NCI-H446 (cell line): ENCODE data around the gene CA11.
"Not testable (repeated sequence)": the region's sequence is repeated elsewhere in the genome, so short reads cannot be mapped to it uniquely, and the experiment has no call there.

Source experiments
- DNase-seq, 2 experiments: peaks; one replicate each; lab custom pipeline; 2025; lab: John Stamatoyannopoulos, UW

Gene CA11

DNA sequence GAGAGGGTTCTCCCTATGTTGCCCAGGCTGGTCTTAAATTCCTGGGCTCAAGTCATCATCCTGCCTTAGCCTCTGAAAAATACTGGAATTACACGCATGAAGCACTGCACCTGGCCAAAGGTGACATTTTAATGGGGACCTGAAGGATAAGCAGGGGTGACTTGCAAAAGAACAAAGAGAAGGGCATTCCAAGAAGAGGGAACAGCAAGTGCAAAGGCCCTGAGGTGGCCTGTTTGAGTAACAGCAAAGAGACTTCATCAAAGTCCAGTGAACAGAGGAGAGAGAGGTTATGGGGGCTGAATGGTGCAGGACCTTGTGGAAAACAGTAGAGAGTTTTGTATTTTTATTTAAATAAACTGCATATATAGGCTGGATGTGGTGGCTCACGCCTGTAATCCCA, 4.1 kb downstream of the CA11 start:
- no peak for DNase-seq

DNA sequence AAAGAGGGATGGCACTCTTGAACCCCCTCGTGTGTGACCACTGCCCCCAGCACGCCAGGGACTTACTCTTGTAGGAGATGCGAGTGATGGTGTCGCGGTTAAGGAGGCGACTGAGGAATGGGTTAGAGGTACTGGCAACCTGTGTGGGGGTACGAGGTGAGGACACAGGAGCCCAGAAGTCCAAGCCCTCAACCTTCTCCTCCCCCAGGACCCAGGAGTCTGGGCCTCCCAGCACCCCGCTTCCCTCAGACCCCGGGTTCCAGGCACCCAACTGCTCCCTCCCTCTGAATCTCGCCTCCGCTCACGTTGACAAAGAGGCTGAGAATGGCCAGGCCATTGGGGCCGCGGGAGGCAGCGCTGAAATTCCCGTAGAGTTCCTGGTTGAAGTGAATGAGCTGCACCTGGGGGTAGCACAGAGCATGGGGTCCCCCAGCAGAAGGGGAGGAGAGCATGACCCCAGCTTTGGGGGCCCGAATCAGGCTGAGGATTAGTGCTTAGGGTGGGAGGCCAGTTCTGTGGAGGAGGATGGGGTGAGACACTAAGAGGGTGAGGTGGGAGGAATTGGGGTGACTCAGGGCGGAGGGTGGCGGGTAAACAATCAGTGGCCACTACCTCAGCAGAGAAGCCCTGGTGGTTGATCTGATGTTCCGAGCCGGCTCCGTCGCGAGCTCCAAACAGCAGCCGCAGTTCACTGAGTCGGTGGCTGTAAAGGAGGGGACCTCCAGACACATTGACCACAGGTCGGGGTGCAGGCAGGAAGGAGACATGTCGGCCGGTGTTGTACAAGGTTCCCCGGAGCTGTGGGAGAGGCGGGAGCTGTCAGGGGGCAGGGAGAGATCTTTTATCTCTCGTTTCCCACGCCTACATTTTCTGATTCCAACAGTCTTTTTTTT, 6.3 kb downstream of the CA11 start:
- DNase-seq, result no peak

DNA sequence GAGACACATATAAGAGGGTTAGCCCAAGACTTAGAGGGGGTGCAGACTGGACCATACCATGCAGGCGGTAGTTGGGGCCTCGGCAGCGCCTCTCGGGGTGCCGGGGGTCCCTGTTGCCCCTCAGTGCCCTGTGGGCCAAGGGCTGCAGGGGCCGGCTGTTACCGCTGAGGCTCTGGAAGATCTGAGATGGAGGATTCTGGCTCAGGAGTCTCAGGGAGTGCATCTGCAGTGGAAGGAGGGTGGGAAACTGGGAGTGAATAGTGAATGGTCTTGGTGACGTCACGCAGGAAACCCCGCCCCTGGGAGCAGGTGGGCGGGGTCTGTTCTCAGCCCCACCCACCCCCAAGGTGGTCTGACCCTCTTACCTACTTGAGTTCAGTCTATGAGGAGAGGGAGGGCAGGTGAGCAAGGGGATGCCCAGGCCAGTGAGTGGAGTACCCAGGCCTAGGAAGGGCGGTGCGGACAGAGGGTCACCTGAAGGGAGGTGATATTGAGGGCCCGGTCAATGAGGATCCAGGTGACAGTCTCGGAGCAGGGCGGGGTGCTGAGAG, 7.1 kb downstream of the CA11 start:
- no peak for DNase-seq

DNA sequence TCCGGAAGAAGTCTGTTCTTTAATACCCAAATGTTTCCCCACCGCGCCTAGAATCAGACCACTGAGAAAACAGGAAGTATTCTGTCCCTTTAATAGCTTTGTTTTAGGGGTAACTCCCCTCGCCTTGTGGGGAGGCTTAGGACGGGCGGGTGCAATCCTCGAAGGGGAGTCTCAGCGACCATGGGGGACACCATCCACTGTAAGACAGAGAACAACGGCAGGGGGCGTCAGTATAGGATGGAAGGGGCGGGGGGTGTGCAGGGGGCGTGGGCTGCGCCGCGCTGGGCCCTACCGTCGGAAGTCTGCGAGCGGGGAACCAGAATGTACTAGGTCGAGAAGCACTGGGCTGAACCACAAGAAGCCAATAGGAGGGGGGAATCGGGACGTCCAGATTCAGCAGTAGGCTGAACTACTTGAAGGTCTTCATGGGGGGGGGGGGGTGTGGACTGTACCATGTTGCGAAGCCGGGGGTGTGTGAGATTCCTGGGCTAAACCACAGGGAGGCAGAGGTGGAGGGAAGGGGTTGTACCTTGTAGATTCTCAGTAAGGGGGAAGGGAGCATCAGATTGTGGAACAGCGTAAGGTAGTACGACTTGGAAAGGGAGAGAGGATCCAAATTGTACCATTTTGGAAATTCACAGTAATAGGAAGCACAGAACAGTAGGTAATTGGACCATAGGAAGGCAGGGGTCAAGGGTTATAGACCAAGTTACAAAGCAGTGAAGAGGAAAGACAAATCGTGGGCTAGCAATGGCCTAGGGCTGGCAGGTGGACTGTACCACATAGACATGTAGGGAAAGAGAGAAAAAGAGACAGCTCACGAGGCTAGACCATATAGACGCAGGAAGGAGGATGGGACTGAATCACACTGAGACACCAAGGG, 7.8 kb downstream of the CA11 start:
- DNase-seq, result peak; percentile 84 to 93

DNA sequence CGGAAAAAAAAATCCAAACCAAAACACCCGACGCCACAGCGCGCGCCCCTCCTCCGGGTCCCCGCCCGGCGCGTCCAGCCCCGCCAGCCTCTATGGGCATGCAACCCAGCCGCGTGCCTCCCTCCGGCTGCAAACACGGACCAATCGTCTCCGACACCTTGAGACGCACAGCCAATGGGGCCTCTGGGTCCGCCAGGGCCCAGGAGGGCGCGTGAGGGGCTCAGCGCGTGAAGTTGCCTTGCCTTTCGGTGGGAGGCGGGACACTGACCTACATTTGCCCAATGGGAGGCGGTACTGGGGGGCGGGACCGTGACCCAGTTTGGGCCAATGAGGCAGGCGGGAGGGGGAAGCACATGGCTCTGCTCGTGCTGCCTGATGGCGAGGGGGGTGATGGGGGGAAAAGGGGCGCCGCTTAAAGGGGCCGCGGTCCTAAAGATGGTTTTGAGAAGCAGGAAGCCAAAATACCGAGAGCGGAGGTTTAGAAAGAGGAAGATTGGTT, 8.5 kb downstream of the CA11 start:
- DNase-seq, result peak; percentile 99 to 100

DNA sequence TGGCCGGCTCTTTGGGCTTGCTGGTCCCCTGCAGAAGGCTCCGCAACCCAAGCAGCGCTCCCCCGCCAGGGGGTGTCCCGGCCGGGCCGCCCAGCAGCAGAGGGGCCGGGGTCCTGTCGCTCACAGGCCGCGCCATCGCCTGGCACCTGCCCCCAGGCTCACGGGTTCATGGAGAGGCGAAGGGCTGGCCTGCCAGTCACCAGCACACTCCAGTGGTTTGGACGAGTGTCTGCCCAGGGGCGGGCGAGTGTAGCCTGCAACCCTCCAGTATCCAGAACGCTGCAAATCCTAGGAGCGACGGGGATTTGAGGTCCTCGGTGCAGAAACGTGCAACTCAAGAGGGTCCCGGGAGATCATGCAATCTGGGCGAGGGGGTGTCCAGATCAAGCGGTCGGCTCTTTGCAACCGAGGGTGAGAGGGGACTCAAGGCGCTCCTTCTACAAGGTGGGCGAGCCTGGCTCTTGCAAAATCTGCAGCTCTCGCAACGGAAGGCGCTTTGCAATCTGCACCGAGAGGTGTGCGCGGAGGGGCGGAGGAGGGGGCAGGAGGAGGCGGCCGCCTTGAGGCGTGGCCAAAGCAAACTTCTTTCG, 9.0 kb downstream of the CA11 start, which contains the start of gene DBP:
Gene DBP, minus strand, starts transcription at position 521 of the 590 bp plus-strand sequence. Its CDS starts 385 bp downstream, at position 136.
- no peak for DNase-seq

DNA sequence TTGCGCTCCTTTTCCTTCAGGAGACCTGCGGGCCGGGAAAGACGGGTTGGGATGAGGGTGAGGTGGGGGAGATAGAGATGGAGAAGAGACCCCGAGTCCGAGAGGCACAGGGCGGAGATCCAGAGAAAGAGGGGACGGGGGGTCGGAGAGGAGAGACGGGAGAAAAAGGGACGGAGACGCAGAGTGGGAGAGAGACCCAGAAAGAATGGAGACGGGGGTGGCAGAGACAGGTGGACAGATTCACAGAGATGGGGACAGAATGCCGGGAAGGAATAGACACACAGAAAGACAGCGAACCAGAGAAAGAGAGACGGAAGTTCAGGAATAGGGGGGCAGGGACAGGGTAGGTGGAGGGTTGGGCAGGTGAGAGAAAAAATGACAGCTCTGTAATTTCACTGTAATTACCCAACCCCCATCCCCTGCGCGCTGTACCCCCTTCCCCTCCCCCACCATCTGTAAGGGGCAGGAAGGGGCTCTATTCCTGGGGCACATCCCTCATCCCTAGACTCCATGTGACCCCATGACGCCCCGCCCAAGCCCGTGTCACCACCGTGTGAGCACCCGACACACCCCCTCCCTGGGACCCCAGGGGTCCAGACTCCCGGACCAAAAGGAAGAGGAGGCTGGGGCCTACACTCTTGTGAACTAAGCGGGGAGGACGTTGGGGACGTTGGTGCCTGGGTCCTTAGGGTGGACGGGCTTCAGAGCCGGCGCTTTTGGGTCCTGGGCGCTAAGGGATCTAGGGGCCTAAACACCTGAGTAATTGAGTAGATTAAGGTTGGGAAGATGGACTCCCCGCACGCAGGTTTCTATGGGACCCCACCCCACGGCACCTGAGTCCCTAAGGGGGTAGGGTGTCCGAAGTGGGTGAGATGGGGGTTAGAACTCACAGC, 9.8 kb downstream of the CA11 start:
- peak in 1 of 2 experiments; percentile 38 for DNase-seq

DNA sequence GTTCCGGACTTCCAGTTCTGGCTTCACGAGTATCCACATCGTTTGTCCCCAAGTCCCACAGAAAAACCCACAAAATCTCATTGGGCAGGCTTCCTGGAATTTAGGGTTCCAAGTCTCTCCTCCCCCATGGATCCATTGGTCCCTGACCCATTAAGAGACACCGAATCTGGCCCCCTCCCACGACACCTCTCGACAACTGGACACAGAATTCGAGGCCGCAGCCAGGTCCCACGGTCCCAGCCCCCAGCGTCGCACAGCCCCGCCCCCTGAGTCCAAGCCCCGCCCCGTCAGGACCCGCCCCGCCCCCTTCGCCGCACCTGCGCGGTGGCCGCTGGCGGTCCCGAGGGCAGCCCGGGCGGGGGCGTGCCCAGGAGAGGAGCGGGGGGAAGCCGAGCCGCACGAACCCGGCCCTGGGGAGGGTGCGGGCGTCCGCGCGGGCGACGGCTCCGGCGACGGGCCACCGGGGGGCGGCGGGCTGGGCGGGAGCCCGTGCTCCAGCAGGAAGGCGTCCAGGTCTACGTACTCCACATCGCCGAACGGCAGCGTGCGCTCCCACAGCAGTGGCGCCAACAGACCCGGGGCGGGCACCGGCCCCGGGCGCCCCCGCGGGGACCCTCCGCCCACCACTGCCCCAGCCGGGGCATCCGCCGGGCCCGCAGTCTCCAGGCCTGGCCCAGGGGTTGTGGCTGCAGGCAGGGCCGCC, 10.6 kb downstream of the CA11 start:
- DNase-seq, result peak in 1 of 2 experiments; percentile 81

DNA sequence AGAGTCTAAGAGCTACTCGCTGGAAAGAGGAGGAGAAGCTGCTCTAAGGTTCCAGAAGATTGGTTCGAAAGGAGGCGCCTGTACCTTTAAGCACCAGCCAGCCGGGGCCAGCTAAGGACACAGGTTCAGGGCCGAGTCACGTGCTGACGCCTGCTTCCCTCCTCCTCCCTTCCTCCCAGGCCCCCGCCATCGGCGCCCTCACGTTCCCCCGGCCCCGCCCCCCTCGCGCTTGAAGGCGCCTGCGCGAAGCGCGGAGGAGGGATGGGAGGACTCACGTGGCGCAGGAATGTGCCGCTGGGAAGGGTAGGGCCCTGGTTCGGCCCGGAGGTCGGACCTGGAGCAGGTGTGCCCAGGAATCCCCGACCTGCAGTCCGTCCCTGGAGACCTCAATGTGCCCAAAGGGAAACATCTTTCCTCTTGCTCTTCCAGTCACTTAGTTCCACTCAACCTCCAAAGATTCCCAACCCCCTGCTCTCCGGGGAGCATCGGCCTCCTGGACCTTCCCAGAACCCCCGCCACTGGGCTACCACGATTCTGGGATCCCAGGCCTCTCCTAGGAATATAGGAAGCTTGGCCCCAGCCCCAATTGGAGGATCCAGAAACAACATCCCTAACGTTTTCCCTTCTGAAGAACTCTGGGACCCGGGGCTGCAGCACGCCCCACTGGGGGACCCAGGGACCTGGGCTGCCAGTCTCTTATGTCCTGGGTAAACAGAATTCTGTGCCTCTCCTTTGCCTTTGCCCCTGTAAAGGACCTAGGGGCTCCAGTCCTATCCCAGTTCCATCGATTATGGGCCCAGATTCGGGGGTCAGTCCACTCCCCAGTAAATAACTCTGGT, 11.3 kb downstream of the CA11 start:
- DNase-seq, result peak; percentile 88 to 98

DNA sequence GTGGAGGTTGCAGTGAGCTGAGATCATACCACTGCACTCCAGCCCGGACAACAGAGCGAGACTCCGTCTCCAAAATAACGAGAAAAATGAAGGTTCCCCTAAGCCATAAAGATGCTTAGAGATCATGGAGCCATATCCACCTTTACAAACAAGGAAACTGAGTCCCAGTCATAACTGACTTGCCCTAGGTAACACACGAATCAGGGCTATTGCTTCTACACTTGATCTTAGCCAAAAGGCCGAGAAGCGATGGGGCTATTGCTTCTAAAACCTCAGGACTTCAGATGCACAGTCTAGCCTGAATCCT, 12.0 kb downstream of the CA11 start:
- no peak for DNase-seq

DNA sequence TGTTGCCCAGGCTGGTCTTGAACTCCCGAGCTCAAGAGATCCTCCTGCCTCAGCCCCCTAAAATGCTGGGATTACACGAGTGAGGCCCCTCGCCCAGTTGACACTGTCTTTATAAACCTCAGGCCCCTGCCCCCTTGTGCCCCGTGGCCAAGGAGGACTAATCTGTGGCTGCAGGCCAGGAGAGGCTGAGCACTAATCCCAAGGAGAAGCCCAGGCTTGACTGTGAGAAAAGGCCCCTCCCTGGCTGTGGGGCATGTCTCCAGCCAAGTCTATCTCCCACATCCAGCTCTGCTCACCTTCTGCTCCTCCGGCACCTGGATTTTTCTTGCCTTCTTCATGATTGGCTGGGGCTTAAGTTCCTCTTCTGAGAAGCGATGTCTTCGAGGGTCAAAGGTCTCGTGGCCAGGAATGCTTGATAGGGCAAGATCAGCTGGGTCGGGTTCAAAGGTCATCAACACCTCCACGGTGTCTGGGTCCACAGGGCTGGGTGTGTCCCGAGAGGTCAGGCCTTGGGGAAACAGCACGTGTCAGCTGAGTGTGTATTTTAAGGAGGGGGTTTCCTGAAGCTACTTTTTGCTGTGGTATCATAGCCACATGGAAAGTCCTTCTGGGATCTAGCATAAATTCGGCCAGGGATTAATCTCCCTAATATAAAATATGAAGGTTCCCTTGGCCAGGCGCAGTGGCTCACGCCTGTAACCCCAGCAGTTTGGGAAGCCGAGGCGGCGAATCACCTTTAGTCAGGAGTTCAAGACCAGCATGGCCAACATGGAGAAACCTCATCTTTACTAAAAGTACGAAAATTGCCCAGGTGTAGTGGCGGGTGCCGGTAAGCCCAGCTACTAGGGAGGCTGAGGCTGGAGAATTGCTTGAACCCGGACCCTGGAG, 12.6 kb downstream of the CA11 start:
- peak in 1 of 2 experiments; percentile 32 for DNase-seq

DNA sequence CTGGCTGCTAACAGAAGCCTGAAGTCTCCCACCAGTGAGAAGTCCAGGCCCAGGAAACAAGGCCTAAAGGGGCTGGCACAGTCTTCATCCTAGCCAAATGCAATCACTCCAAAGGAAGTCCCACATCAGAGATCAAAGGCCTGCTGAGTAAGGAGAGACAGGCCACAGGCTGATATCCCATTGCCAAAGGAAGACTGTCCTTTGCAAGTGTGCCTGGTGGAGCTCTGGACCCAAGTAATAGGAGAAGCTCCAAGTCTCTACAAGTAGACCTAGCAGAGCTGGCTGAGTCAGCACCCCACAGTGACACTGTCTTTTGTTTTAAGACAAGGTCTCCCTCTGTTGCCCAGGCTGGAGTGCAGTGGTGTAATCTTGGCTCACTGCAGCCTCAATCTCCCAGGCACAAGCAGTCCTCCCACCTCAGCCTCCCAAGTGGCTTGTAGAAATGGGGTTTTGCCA, 13.3 kb downstream of the CA11 start:
- no peak for DNase-seq

DNA sequence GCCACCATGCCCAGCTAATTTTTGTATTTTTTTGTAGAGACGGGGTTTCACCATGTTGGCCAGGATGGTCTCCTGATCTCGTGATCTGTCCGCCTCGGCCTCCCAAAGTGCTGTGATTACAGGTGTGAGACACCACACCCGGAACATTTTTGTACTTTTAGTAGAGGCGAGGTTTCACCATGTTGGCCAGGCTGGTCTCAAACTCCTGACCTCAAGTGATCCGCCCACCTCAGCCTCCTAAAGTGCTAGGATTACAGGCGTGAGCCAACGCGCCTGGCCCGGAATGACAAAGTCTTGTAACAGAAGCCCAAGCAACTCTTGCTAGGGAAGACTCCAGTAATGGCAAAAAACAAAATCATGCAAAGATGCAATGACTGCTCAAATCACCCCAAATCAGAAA, 13.7 kb downstream of the CA11 start:
- DNase-seq, result not testable (repeated sequence)

DNA sequence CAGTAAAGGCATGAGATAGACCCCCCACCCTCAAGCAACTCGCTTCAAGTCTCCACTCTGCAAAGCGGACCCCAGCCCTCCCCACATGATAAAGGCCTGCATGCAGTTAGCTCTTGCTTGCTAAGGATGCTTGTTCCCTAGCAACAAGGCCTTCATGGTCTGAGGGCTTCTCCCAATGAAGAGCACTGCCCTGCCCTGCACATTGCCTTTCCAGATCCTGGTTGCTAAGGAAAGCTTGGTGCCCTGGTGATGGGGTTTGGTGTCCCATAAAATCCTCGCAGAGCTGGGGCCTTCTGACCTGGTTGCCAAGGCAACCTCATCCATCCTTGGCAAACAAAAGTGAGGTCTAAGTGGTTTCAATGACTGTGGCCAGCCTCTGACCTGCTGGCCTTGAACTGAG, 14.8 kb downstream of the CA11 start:
- DNase-seq, result no peak

DNA sequence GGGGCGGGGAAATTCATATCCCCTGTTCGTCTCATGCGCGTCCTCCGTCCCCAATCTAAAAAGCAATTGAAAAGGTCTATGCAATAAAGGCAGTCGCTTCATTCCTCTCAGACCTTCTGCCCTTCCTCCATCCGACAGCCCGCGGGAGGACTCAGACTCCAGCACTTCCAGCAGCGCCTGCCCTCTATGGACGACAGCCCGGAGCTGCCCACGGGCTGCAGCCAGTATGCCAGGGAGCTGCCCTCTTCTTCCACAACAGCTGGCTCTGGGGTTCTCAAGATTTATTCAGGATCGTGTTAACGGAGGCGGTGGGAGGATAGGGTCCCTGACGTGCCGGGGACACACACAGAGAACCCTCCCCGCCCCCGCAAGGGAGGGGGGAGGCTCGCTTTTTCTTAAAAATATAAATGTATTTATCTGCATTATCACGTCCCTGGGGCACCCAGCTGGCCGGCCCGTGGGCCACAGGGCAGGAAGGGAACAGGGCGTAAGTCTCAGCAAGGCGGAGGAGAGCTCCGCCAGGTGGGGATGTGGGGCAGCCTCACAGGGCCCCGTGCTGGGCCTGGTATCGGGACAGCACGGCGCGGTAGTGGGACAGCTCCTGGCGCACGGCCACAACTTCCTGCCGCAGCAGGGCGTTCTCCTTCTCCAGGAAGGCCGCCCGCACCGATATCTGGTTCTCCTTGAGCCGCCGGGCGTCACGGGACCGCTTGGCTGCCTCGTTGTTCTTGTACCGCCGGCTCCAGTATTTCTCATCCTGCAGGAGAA, 15.5 kb downstream of the CA11 start:
- no peak for DNase-seq

DNA sequence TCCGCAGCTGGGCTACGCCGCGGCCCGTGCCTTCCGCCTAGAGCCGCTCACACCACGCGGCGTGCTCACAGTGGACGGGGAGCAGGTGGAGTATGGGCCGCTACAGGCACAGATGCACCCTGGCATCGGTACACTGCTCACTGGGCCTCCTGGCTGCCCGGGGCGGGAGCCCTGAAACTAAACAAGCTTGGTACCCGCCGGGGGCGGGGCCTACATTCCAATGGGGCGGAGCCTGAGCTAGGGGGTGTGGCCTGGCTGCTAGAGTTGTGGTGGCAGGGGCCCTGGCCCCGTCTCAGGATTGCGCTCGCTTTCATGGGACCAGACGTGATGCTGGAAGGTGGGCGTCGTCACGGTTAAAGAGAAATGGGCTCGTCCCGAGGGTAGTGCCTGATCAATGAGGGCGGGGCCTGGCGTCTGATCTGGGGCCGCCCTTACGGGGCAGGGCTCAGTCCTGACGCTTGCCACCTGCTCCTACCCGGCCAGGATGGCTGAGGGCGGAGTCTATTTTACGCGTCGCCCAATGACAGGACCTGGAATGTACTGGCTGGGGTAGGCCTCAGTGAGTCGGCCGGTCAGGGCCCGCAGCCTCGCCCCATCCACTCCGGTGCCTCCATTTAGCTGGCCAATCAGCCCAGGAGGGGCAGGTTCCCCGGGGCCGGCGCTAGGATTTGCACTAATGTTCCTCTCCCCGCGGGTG, 16.2 kb downstream of the CA11 start:
- DNase-seq, result no peak

DNA sequence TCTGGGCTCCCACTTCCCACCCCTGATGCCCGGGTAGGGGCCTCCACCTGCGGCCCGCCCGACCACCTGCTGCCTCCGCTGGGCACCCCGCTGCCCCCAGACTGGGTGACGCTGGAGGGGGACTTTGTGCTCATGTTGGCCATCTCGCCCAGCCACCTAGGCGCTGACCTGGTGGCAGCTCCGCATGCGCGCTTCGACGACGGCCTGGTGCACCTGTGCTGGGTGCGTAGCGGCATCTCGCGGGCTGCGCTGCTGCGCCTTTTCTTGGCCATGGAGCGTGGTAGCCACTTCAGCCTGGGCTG, 16.7 kb downstream of the CA11 start:
- DNase-seq, result no peak
